Measurements from ENCODE around the gene HOXD12.

GRCh38 chr2:176056406-176056805, 43.2 kb upstream of the HOXD12 start:
- TF ChIP-seq POLR2AphosphoS5 (IDR thresholded peaks at IDR 0.05; ENCODE audit: low read depth, low read length) (no peak), TAF1 (IDR thresholded peaks at IDR 0.05; ENCODE audit: borderline replicate concordance, low read depth, low read length) (no peak), POLR2A (IDR thresholded peaks at IDR 0.05; ENCODE audit: low read depth, low read length) (no peak)
